ENCODE results near the gene C1orf174.

DNA sequence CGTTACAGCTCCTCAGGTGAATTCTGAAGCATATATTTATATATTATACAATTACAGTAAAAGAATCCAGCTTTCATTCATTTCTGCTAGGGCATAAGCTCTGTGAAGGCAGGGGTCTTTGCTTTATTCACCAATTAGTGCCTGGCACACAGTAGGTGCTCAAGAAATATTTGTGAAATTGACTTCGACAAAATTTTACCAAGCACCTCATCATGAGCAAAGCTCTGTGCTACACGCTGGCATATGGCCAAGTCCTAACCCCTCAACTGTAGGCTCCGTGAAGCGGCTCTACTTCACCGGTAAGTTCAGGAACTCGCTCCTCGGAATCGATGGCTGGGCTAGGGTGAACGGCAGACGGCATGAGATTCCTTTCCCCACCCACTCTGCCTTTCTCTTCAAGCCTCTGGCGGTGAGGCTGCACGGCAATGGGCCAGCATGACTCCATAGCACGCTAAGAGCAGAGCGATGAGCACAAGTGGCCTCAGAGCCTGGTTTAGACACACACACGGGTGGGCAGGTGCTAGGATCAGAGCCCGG, 8.7 kb downstream of the C1orf174 start:
- TF ChIP-seq, protein P1, sequence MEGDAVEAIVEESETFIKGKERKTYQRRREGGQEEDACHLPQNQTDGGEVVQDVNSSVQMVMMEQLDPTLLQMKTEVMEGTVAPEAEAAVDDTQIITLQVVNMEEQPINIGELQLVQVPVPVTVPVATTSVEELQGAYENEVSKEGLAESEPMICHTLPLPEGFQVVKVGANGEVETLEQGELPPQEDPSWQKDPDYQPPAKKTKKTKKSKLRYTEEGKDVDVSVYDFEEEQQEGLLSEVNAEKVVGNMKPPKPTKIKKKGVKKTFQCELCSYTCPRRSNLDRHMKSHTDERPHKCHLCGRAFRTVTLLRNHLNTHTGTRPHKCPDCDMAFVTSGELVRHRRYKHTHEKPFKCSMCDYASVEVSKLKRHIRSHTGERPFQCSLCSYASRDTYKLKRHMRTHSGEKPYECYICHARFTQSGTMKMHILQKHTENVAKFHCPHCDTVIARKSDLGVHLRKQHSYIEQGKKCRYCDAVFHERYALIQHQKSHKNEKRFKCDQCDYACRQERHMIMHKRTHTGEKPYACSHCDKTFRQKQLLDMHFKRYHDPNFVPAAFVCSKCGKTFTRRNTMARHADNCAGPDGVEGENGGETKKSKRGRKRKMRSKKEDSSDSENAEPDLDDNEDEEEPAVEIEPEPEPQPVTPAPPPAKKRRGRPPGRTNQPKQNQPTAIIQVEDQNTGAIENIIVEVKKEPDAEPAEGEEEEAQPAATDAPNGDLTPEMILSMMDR (IDR thresholded peaks at IDR 0.05; ENCODE audit: poor library complexity): no peak
- TF ChIP-seq EZH2phosphoT487 (IDR thresholded peaks at IDR 0.05; ENCODE audit: low read depth, severe bottlenecking, unreplicated experiment): no peak
- no peak for TF ChIP-seq EZH2 (IDR thresholded peaks at IDR 0.05; ENCODE audit: borderline replicate concordance)

All from hepatocyte (in vitro differentiated cells).